LNCaP clone FGC (cell line): Measurements from ENCODE around the gene PDIA5.
A peak's percentile ranks its signal among the peaks of the same experiment; 100 is the strongest.

Source experiments
- DNase-seq: peaks from one replicate; pipeline ENCODE4 v3.0.0-alpha.2; 2011; ENCODE audit warnings: low read depth
- H3K4me3 ChIP-seq: 2 replicates; pipeline ENCODE4 v1.5.1; 2011; ENCODE audit warnings: mild to moderate bottlenecking, low read depth, low read length, control low read depth
- CTCF ChIP-seq: IDR thresholded peaks from 2 replicates; pipeline ENCODE4 v1.5.1; 2012; ENCODE audit warnings: mild to moderate bottlenecking; ENCODE audit not compliant: control insufficient read depth, insufficient read depth; ENCODE audit errors: extremely low read depth

PDIA5 gene

GRCh38 chr3:123089611-123090331 lies 22.9 kb downstream of the PDIA5 start:
- TF ChIP-seq CTCF = no peak
- DNase-seq = peak; percentile 50
- no peak overlapping the region for H3K4me3 ChIP-seq

GRCh38 chr3:123090728-123091531 lies 24.1 kb downstream of the PDIA5 start:
- DNase-seq = no peak
- no peak for TF ChIP-seq CTCF
- H3K4me3 ChIP-seq = no peak overlapping the region

GRCh38 chr3:123092243-123092642 lies 25.4 kb downstream of the PDIA5 start:
- DNase-seq = no peak
- TF ChIP-seq CTCF = no peak
- no peak overlapping the region for H3K4me3 ChIP-seq

GRCh38 chr3:123093696-123094095 lies 26.9 kb downstream of the PDIA5 start:
- no peak overlapping the region for H3K4me3 ChIP-seq
- no peak for TF ChIP-seq CTCF

GRCh38 chr3:123094516-123095313 lies 27.9 kb downstream of the PDIA5 start:
- DNase-seq = no peak
- TF ChIP-seq CTCF = no peak
- no peak overlapping the region for H3K4me3 ChIP-seq

More at GRCh38 chr3:123093696-123094095, 26.9 kb downstream of the PDIA5 start:
- no peak for DNase-seq

- no peak overlapping the region for H3K4me3 ChIP-seq
- no peak for DNase-seq
- TF ChIP-seq CTCF = no peak
Observed at GRCh38 chr3:123096126-123096525, 29.3 kb downstream of the PDIA5 start.
